Right renal pelvis (tissue), 4 donors: ENCODE measurements around the gene SEC22A. TPM values are rescaled to one million over a fixed set of nuclear protein-coding genes. Genes with fewer than 3 reads are reported as not detected.

ENCODE experiments used
- DNase-seq, 4 donors: peaks; one replicate each; pipeline ENCODE4 v3.0.0-alpha.2; 2013; ENCODE audit warnings: low read depth in 4 of 4, low spot score in 3 of 4, missing footprints in 1 of 4
- polyA plus RNA-seq, 4 donors: library from polyadenylated mRNA; unstranded; fragments of 120-200 nt; gene quantifications; one replicate each; pipeline ENCODE4 v1.2.1, GENCODE V29; 2013; ENCODE audit not compliant: insufficient read length in 4 of 4

The SEC22A gene
- polyA plus RNA-seq, 4 donors: 25.0 to 30.9 (median 27.0) TPM

- no peak for DNase-seq
These were observed 59.9 kb downstream of the SEC22A start for GRCh38 chr3:123261666-123262065.

DNA sequence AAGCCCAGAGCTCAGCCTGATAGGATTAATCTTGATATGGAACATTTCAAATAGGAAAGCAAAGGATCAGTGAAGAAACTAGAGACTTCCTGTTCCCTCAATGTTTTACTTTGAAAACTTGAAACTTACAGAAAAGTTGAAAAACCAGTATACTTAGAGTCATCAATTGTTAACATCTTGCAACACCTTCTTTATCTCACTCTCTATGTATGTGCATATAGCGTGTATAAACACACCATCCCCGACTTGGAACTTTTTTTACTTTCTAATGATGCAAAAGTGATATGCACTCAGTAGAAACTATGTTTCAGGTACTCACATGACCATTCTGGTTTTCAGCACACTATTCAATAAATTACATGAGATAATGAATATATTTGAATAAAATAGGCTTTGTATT, 60.5 kb downstream of the SEC22A start:
- no peak for DNase-seq

GRCh38 chr3:123262868-123263267, 61.1 kb downstream of the SEC22A start:
- DNase-seq: no peak

- no peak for DNase-seq
These were observed 62.2 kb downstream of the SEC22A start for GRCh38 chr3:123263941-123264340.

- DNase-seq: no peak
These were observed 66.1 kb downstream of the SEC22A start for GRCh38 chr3:123267821-123268220.

DNA sequence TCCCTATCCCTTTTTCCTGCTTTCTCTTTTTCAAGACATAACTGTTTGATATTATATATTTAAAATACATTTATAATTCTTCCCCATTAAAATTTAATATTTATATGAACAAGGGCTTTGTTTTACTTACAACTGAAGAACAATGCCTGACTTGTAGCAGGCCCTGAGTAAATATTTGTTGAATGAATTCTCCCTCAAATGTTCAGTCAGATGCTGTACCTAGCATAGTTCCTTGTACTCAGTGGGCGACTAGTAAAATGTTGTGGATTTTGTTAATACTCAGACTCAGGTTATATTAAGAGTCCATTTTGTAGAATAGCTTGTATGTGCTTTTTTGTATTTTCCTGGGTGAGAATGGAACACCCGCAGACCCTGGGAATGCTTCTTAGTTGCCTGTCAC, 69.1 kb downstream of the SEC22A start:
- DNase-seq: no peak

DNA sequence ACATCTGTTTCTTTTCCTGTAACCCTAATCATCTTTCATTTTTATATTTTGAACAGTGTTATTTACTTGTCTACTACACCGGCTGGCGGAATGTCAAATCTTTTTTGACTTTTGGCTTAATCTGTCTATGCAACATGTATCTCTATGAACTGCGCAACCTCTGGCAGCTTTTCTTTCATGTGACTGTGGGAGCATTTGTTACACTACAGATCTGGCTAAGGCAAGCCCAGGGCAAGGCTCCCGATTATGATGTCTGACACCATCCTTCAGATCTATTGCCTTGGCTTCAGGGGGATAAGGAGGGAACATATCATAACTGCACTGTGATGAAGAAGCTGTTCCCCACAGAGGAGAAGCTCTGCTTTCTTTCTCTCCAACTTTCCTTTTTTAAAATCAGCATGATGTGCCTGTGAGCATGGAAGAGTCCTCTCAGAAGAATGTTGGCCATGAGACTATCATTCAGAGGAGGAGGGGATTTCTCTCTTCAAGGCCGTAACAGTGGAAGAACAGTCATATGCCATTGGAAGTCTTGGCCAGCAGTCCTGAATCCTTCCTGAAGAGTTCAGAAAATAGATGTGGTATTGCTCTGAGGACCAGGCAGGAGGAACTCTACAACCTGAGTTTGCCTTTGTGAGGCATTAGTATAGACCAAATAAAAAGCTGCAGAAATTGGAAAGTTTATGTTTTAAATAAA, 69.9 kb downstream of the SEC22A start:
- DNase-seq: no peak

DNA sequence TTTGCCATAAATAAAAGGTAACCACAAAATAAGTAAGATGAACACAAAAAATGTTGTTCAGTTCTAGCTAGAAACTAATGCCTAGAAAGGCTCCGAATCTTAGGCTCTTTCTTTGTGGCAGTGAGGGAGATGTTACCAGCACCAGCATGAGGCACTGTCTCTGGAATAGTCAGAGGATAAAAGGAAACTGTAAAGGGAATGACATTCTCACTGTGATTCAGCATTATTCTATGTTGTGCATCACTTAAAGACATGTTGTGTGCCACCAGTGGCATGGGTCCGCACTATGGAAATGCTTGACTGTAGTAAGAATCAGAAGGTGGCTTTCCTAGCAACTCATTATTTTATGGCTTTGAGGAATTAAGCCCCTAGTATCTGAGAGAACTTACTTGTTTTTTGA, 70.8 kb downstream of the SEC22A start:
- DNase-seq: no peak

DNA sequence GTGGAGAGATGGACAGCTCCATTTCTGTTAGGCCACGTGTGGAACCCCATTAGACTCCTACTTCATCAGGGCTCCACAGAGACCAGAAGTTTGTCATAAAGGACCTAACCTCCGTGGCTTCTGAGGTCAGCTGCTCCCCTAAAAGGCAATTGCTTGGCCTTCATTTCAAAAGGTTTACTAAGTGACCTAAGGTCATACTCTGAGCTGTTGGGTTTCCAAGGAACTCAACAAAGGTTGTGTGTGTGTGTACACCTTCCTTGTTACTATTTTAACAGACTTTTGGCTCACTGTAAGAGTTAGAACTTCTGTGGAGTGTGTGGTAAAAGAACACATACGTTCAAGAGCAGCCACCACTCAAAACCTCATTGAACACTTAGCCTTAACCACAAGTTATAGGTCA, 73.9 kb downstream of the SEC22A start:
- no peak for DNase-seq

DNA sequence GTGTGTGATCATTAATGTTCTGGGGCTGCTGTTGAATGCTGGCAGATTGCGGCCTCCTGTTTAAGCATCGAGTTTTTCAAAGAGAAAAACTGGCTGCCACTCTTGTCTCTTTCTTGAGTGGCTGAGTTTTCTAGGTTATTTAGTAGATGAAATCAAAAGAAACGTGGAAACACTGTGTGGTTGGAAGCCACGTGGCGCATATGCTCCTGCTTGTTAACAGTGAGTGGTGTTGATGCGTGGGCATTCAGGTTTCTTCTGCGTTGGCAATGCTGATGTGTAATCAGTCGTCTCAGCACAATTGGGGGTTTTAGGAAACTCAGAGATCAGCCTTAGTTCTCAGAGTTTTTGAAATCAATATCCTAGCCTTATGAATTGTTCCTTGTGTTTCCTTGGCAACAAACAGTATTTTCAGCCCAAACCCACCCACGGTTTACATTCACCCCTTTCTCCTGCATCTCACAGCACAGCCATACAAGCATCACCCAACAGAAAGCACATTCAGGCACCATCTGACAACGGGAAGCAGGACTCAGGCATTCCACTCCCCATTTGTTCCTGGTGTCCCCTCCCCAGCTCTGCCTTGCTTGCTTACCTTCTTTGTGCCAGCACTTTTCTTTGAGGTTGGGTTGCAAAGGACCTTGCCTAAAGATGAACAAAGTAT, 74.7 kb downstream of the SEC22A start:
- no peak for DNase-seq

- DNase-seq: no peak
These were observed 75.4 kb downstream of the SEC22A start for GRCh38 chr3:123277106-123277505.

DNA sequence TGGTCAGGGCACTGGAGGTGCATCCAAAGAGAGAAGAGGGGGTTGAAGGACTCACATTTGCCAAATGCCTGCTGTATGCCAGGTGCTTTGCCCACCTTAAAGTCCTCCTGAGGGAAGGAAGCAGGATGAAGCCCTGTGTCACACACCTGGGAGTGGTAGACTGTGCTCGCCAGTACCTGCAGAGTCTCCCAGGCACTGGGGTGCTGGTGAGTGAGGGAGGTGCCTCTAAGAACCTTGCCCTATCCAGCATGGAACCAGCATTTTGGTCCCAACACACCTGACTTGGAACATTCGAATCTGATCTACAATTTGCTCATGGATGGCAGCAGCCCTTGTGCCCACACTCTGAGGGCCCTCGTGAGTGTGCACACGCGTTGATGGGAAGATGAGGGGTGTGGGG, 76.7 kb downstream of the SEC22A start:
- DNase-seq: no peak

DNA sequence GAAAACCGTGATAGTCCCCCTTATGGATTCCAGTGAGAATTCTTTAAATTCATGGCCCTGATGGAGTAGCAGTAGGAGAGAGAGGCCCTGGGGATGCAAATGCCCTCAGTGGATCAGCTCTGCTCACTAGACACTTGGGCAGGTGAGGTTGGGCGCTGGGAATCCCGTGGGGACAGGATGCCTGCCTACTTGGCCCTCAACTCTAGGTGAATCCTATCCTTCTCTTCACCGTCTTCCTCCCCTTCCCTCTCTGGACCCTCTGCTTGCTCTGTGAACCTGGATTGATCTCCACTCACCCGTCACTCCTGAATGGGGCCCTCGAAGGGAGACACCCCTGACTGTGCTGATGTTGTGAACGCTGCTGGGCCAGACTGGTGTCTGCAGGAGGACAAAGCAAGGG, 77.4 kb downstream of the SEC22A start:
- DNase-seq: no peak

DNA sequence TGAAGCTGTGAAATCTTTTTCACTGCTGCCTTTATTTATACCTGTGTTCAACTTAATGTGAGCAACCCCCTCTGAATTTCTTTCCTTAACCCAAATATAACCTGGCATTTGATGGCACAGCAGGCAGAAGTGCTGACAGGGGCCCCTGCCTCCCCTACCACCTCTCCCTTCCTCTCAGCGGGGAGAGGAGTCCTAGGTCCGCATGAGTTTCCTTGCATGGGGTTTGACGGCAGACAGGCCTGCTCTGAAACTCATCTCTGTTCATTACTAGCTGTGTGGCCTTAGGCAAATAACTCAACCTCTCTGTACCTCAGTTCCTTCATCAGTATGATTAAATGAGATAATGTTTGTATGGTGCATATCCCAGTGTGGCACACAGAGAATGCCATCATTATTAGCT, 79.7 kb downstream of the SEC22A start:
- no peak for DNase-seq

DNA sequence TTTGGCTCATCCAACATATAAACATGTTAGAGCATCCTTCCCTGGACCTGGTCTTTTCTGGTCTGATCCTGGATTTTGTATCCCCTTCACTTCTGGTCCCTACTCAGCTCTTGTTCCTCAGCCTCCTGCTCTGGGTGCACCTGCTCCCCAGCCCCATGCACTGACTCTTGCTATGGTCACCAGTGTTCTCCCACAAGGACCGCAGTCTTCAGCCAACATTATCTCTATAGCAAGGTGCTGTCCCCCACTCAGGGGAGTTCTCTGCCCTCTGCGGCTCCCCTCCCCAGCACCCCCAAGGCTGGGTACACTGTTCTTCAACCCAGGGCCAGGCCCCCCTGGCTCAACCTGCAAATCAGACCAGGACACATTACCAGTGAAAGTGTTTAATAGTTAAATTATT, 80.2 kb downstream of the SEC22A start:
- no peak for DNase-seq

- no peak for DNase-seq
These were observed 80.7 kb downstream of the SEC22A start for GRCh38 chr3:123282461-123282860.

- DNase-seq: no peak
These were observed 81.3 kb downstream of the SEC22A start for GRCh38 chr3:123283074-123283473.

DNA sequence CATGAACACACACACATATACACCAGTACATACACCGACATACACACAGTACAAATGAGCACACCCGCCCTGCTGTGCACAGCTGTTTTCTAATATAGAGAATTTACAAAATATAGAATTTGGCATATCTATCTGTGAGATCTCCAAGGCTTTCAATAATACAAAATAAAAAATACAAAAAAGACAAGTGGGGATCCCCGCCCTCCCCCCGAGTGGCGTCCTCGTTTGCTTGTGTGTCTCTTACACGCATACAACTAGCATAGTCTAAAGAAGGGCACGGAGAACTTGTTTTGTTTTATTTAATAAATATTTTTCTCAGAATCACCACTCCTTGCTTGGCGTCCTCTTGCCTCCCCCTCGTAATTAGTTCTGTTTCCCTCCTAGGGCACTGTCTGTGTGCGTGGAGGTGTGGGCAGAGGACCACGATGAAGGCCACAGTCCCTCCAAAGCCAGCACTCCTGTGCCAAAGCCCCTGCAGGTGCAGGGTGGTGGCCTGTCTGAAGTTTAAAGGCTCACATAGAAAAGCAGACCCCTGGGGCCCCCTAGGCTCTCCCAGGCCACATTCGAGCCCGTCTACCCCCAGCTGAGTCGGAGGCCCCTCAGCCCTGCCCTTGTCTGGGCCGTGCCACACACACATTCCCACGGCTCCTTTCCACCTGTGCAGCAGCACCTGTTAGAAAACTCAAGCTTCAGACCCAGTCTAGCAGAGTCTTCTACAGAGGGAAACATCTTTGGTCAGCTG, 82.1 kb downstream of the SEC22A start:
- no peak for DNase-seq

GRCh38 chr3:123284399-123285010, 82.8 kb downstream of the SEC22A start:
- DNase-seq: no peak

GRCh38 chr3:123285066-123285465, 83.3 kb downstream of the SEC22A start:
- no peak for DNase-seq

GRCh38 chr3:123285479-123285878, 83.7 kb downstream of the SEC22A start:
- no peak for DNase-seq
